Adipose tissue (tissue), 3 donors: ENCODE data around the gene TNS3. TPM values are rescaled to one million over a fixed set of nuclear protein-coding genes. Genes with fewer than 3 reads are reported as not detected.

Experiments
- H3K27ac ChIP-seq: one replicate; pipeline ENCODE4 v1.5.1; 2013; ENCODE audit warnings: low read depth, low read length
- WGBS, 3 donors: extraction: QIAGEN DNeasy Blood & Tissue Kit; methylation state at CpG; one replicate each; pipeline ENCODE4 v1.1.7; 2013; 5-methylcytosine and 5-hydroxymethylcytosine counted together
- polyA plus RNA-seq, 3 donors: library from polyadenylated mRNA; stranded (reverse); fragments of 200-250 nt; gene quantifications; one replicate each; pipeline ENCODE4 v1.2.3, GENCODE V29; 2013
- donor health status: healthy with polysubstance abuse.
- donor health status: Bipolar disorder and iron deficiency.
- donor health status: healthy.

Gene TNS3
- polyA plus RNA-seq, 3 donors: 23.2 to 45.4 (median 27.0) TPM

GRCh38 chr7:47294556-47295222 lies 287.2 kb downstream of the TNS3 start:
- no peak overlapping the region for H3K27ac ChIP-seq

DNA sequence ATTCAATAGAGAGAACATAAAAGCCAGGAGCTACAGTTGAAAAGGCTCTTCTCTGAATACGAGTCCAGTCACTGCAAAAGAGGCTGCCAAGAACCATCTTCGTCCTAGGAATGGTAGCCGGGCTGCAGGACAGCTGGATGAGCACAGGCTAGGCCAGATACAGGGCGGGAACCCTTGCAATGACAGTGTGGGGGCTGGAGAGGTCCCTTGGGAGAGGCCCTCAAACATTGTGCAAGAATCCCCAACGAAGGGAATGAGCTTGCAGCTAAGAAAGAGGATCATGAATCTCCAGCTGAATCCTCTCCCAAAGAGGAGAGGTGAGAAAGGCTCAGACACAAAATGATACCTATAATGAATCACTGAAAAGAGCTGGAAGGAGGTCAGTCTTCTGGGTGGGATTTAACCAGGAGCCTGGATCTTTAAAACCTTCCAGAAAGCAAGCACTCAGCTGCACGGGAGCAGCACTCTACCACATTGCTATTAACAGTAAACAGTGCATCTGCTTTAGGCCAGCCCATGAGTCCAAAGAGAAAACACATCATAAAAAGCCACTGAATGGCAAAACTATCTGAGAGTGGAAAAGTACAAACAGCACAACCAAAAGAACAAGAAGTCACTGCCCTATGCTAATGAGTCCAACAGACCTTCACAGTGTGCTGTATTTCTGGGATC lies 287.9 kb downstream of the TNS3 start:
- H3K27ac ChIP-seq: no peak overlapping the region
- 54 to 81% (median 58%) methylated on average over 6 of the region's 6 CpGs for whole genome bisulfite sequencing, 3 donors

More at GRCh38 chr7:47294556-47295222, 287.2 kb downstream of the TNS3 start:
- WGBS, 3 donors: 83 to 86% (median 85%) methylated on average over 4 of the region's 4 CpGs

GRCh38 chr7:47292832-47293309 lies 289.0 kb downstream of the TNS3 start:
- WGBS, 3 donors: 30 to 89% (median 80%) methylated on average over 4 of the region's 4 CpGs
- H3K27ac ChIP-seq: no peak overlapping the region

DNA sequence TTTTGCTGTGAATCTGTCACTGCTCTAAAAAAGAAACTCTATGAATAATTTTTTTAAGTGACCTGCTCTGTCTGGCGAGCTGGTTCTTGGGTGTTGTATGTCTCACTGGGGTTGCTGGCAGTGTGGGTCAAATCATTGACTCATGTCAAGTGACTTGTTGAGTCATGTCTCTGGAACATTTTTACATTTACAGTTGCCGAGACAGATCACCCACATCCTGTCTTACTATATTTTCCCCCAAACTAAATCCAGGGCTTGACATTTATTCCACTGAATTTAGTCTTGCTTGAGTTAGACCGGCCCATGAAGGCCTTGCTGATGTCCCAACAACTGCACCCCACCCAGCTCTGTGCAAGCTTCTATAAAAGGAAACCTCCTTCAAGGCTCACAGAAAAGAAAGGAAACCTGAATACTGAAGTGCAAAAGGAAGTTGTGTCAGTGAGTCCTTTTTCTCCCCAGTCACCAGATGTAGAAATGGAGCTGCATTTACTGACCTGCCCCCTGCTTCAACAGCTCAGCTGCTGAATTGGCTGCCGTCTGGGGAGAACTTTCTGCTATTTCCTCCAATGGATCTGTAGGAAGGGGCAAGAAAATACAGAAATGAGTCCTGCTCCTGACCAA lies 290.3 kb downstream of the TNS3 start:
- H3K27ac ChIP-seq: no peak overlapping the region
- WGBS, 3 donors: 42 to 87% (median 48%) methylated on average over 4 of the region's 4 CpGs

DNA sequence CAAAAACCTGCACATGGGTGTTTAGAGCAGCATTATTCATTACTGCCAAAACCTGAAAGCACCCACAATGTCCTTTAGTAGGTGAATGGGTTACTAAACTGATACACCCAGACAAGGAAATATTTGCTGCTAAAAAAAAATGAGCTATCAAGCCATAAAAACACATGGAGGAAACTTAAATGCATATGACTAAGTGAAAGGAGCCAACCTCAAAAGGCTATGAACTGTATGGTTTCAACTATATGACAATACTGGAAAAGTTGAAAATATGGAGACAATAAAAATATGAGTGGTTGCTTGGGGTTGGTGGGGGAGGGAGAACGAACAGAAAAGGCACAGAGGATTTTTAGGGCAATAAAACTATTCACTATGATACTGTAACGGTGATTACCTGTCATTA lies 291.0 kb downstream of the TNS3 start:
- 98 to 99% (median 98%) methylated on average over 2 of the region's 2 CpGs for WGBS, 3 donors
- no peak overlapping the region for H3K27ac ChIP-seq

GRCh38 chr7:47290466-47290865 lies 291.4 kb downstream of the TNS3 start:
- 95 to 97% (median 96%) methylated on average over 3 of the region's 3 CpGs for WGBS, 3 donors
- no peak overlapping the region for H3K27ac ChIP-seq

- WGBS, 3 donors: 94 to 97% (median 95%) methylated on average over 6 of the region's 6 CpGs
- no peak overlapping the region for H3K27ac ChIP-seq
Observed at GRCh38 chr7:47288060-47288459, 293.9 kb downstream of the TNS3 start.

- no peak overlapping the region for H3K27ac ChIP-seq
- 74 to 88% (median 84%) methylated on average over 9 of the region's 9 CpGs for WGBS, 3 donors
Observed at GRCh38 chr7:47285860-47286491, 295.9 kb downstream of the TNS3 start.

DNA sequence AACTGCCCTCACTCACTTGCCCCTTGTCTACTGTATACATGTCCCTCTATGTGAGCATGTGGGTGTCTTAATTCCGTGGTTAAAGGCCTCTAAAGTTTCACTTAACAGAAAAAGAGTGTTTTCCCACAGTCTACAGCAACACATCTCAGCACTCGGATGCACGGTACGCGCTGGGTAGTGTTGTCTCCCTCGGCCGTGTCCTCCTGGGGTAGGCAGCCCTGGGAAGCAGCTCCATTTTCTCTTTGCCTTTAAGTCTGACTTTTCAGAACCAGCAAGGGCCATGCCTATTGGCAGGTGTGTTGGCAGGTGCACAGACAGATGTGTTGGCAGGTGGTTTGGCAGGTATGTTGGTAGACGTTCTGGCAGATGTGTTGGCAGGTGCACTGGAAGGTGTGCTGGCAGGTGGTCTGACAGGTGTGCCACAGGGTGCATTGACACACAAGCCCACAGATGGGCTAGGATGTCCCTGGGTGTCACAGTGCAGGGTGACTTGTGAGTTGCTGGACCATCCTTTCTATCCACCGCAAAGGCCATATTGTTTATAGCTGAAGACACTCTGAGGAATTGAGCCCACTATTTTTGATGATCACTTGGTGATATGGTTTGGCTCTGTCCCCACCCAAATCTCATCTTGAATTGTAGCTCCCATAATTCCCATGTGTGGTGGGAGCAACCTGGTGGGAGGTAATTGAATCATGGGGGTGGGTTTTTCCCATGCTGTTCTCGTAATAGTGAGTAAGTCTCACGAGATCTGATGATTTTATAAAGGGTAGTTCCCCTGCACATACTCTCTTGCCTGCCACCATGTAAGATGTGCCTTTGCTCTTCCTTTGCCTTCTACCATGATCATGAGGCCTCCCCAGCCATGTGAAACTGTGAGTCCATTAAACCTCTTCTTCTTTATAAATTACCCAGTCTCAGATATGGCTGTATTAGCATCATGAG lies 296.9 kb downstream of the TNS3 start:
- 91 to 94% (median 92%) methylated on average over 11 of the region's 11 CpGs for WGBS, 3 donors
- H3K27ac ChIP-seq: no peak overlapping the region

DNA sequence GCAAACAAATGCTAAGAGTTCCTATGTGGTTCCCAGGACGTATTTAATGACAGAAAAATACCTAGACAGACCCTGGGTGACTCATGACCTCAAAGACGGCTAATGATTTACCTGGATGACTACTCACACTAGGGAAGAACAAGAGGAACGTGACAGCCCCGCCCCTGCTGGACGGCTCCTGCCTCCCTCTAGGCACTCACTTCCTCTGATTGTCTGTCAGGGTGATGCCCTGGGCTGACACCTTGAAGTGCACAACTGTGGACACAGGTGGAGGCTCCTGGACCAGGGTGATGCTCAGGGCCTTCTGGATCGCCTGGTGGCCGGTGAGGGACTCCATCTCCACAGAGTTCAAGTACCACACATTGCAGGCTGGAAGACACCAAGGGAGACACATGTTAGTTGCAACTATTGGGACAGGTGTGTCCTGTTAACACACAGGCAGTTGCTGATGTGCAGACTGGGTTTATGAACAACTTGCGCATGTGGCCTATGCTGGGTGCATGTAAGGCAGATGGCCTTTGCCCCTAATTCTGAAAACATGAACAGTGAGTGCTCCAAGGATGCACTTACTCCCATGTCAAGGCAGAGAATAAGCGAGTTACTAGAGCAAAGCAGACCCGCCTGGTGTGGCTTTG lies 298.3 kb downstream of the TNS3 start:
- 68 to 84% (median 81%) methylated on average over 10 of the region's 10 CpGs for WGBS, 3 donors
- H3K27ac ChIP-seq: no peak overlapping the region

- no peak overlapping the region for H3K27ac ChIP-seq
- WGBS, 3 donors: 76 to 79% (median 78%) methylated on average over 9 of the region's 9 CpGs
Observed at GRCh38 chr7:47282790-47283496, 299.0 kb downstream of the TNS3 start.

- WGBS, 3 donors: 95 to 97% (median 95%) methylated on average over 7 of the region's 7 CpGs
- no peak overlapping the region for H3K27ac ChIP-seq
Observed at GRCh38 chr7:47281966-47282643, 299.8 kb downstream of the TNS3 start.

DNA sequence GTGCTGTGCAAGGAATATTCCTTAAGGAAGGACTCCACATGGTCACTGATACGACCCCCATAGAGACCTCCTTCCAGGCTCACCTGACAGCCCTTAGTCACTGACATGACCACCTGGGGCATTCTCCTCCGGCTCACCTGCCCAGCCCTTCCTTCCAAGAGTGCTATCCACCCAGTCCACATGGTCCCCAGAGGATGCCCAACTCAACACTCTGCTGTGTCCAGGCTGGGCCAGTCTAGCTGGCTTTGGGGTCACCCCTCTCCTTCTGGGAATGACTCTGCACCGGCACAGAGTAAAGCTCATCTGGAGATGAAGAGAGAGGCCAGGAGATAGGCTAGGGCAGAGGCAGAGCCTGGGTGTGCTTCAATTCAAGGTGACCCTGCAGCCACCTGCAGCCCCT lies 300.8 kb downstream of the TNS3 start:
- WGBS, 3 donors: 88 to 95% (median 93%) methylated on average over 3 of the region's 3 CpGs
- no peak overlapping the region for H3K27ac ChIP-seq

DNA sequence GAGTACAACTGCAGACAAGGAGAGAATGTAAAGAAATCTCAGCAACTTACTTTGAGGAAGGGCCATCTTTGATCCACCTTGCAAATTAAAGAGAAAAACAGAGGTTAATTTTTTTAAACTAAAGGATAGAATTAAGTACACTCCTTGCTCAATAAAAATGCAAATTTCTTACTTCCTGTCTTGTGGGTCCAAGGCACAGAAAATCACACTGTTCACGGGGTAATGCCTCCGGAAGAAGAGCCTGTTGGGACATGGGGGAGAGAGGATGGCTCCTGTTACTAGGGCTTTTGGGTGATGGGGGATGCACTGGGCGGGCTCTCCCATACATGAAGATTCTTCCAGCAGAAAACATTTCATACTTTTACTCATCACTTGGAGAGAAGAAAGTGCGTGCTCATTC lies 301.8 kb downstream of the TNS3 start:
- no peak overlapping the region for H3K27ac ChIP-seq
- 82 to 91% (median 82%) methylated on average over 4 of the region's 4 CpGs for WGBS, 3 donors

- 77 to 95% (median 92%) methylated on average over 6 of the region's 6 CpGs for WGBS, 3 donors
- H3K27ac ChIP-seq: no peak overlapping the region
Observed at GRCh38 chr7:47278043-47278442, 303.9 kb downstream of the TNS3 start.

GRCh38 chr7:47277321-47277781 lies 304.6 kb downstream of the TNS3 start:
- WGBS, 3 donors: 89 to 93% (median 92%) methylated on average over 20 of the region's 20 CpGs
- H3K27ac ChIP-seq: no peak overlapping the region
